Neutrophil (primary cell): ENCODE data around the gene XAB2.

Experiments used
- H3K27ac ChIP-seq: fragments of 200-600 bp; sonication (generic); 2 replicates; pipeline ENCODE4 v1.5.1; 2016; ENCODE audit warnings: mild to moderate bottlenecking, moderate library complexity
- H3K27me3 ChIP-seq: fragments of 200-600 bp; sonication (generic); 2 replicates; pipeline ENCODE4 v1.6.0; 2016; ENCODE audit warnings: mild to moderate bottlenecking
- H3K36me3 ChIP-seq: fragments of 200-600 bp; sonication (generic); 2 replicates; pipeline ENCODE4 v1.5.1; 2017
- H3K4me1 ChIP-seq, 2 experiments: fragments of 200-600 bp in 1 of 2; sonication (generic) in 1 of 2; 1 replicate in 1 of 2; 2 replicates in 1 of 2; pipeline versions ENCODE4 v1.5.1 to v1.6.1; 2013 to 2016; ENCODE audit warnings: low read depth in 1 of 2, low read length in 1 of 2, mild to moderate bottlenecking in 1 of 2, moderate library complexity in 1 of 2; ENCODE audit not compliant: control insufficient read depth in 1 of 2, insufficient read depth in 1 of 2
- H3K4me3 ChIP-seq, 2 experiments: fragments of 200-600 bp in 1 of 2; sonication (generic) in 1 of 2; 1 replicate in 1 of 2; 2 replicates in 1 of 2; pipeline ENCODE4 v1.5.1; 2013 to 2016; ENCODE audit warnings: low read depth in 1 of 2, low read length in 1 of 2, mild to moderate bottlenecking in 1 of 2, moderate library complexity in 1 of 2
- H3K9me3 ChIP-seq: fragments of 200-600 bp; sonication (generic); 2 replicates; pipeline ENCODE4 v1.5.1; 2016
- CTCF ChIP-seq: fragments of 200-600 bp; sonication (generic); IDR thresholded peaks from 2 replicates; pipeline ENCODE4 v1.5.1; 2016; ENCODE audit warnings: antibody characterized with exemption

Gene XAB2

GRCh38 chr19:7672522-7672921 lies 43.2 kb upstream of the XAB2 start:
- H3K4me1 ChIP-seq, result peaks cover 87 to 91% of the 10 kb centered on the region in 2 experiments
- H3K36me3 ChIP-seq, result no peaks in the 10 kb centered on the region
- H3K27me3 ChIP-seq, result no peaks in the 10 kb centered on the region
- no peak for TF ChIP-seq CTCF
- no peaks in the 10 kb centered on the region for H3K9me3 ChIP-seq
- peak overlapping the region; percentile 96 for H3K27ac ChIP-seq
- no peak overlapping the region for H3K4me3 ChIP-seq

- no peak for TF ChIP-seq CTCF
Observed at GRCh38 chr19:7670790-7671189, 41.4 kb upstream of the XAB2 start.

GRCh38 chr19:7670150-7670783 lies 40.9 kb upstream of the XAB2 start:
- H3K9me3 ChIP-seq, result no peaks in the 10 kb centered on the region
- no peaks in the 10 kb centered on the region for H3K27me3 ChIP-seq
- H3K4me1 ChIP-seq, result peaks cover 65 to 73% of the 10 kb centered on the region in 2 experiments
- no peak for TF ChIP-seq CTCF
- peak overlapping the region; percentile 75 for H3K27ac ChIP-seq
- peak overlapping the region; percentile 63 to 67 for H3K4me3 ChIP-seq
- H3K36me3 ChIP-seq, result no peaks in the 10 kb centered on the region

More at GRCh38 chr19:7670790-7671189, 41.4 kb upstream of the XAB2 start:
- H3K27me3 ChIP-seq, result no peaks in the 10 kb centered on the region
- H3K4me1 ChIP-seq, result peaks cover 70 to 74% of the 10 kb centered on the region in 2 experiments
- H3K4me3 ChIP-seq, result peak overlapping the region; percentile 63 to 67
- H3K9me3 ChIP-seq, result no peaks in the 10 kb centered on the region
- peak overlapping the region; percentile 75 for H3K27ac ChIP-seq
- no peaks in the 10 kb centered on the region for H3K36me3 ChIP-seq

- peak overlapping the region; percentile 63 to 67 for H3K4me3 ChIP-seq
- H3K9me3 ChIP-seq, result no peaks in the 10 kb centered on the region
- H3K36me3 ChIP-seq, result no peaks in the 10 kb centered on the region
- H3K27me3 ChIP-seq, result no peaks in the 10 kb centered on the region
- peaks cover 58 to 71% of the 10 kb centered on the region in 2 experiments for H3K4me1 ChIP-seq
- no peak for TF ChIP-seq CTCF
- peak overlapping the region; percentile 75 for H3K27ac ChIP-seq
Observed at GRCh38 chr19:7669641-7670040, 40.3 kb upstream of the XAB2 start.

- Histone ChIP-seq H3K27me3 (no peaks in the 10 kb centered on the region), H3K4me1 (peaks cover 50 to 63% of the 10 kb centered on the region in 2 experiments), H3K27ac (peak within 1 kb of the TSS; percentile 75), H3K4me3 (peak within 1 kb of the TSS; percentile 63 to 67), H3K36me3 (no peaks in the 10 kb centered on the region), H3K9me3 (no peaks in the 10 kb centered on the region)
- no peak for TF ChIP-seq CTCF
Observed at GRCh38 chr19:7668842-7669241, 39.5 kb upstream of the XAB2 start, which contains the start of gene RETN. Gene RETN (plus strand): TSS chr19:7669049. CDS start chr19:7669327, 278 bp downstream.
